Smooth muscle cell of the brain vasculature (primary cell): ENCODE data around the gene LIN28B.
"Not testable (repeated sequence)": the region's sequence is repeated elsewhere in the genome, so short reads cannot be mapped to it uniquely, and the experiment has no call there.

ENCODE experiments used
- DNase-seq: peaks from one replicate; pipeline ENCODE4 v3.0.0-alpha.2; 2012; ENCODE audit warnings: low read depth, low spot score

LIN28B gene, protein sequence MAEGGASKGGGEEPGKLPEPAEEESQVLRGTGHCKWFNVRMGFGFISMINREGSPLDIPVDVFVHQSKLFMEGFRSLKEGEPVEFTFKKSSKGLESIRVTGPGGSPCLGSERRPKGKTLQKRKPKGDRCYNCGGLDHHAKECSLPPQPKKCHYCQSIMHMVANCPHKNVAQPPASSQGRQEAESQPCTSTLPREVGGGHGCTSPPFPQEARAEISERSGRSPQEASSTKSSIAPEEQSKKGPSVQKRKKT

DNA sequence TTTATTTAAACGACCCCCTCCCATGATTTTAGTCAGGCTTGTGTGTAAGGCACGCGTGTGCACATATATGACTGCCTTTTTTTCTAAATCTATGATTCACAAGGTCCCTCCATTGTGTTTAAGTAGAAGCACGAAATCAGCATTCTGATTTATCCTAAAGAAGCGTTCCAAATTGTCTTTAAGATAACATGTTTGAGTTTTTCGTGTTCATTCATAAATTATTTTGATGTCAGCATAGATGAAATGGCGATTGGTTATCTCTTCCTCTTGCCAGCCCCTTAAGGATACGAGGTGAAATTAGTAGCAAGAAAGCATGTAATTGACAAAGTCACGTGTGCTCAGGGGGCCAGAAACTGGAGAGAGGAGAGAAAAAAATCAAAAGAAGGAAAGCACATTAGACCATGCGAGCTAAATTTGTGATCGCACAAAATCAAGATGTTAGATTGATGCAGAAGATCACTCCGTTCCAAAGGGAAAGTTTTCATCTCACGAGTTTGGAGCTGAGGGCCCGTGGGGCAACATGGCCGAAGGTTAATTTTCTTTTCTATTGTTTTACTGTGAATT is at the start of gene LIN28B:
Gene LIN28B (plus strand): TSS at position 377 of the 564 bp plus-strand sequence. CDS start 144 bp downstream, at position 521.
- no peak for DNase-seq

- DNase-seq: no peak
These were observed 48.6 kb upstream of the LIN28B start for GRCh38 chr6:104908031-104908887.

DNA sequence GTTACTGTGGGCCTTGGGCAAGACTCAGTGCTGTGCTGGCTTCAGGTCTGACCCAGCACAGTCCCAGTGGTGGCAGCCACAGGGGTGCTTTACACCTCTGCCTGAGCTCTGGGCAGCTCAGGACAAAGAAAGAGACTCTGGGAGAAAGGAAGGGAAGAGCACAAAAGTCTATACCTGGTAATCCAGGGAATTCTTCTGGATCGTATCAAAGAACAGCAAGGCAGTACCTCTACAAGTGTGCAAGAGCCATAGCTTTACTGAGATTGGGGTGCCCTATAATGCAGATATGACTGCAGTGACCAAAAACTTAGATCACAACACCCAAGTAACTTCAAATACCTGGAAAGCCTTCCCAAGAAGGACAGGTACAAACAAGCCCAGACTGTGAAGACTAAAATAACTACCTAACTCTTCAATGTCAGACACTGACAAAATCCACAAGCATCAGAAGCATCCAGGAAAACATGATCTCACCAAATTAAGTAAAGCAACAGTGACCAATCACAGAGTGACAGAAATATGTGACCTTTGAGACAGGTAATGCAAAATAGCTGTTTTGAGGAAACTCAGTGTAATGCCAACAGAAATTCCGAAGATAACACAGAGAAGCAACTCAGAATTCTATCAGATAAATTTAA is 47.9 kb upstream of the LIN28B start:
- no peak for DNase-seq

GRCh38 chr6:104921896-104922295 is 35.0 kb upstream of the LIN28B start:
- no peak for DNase-seq

DNA sequence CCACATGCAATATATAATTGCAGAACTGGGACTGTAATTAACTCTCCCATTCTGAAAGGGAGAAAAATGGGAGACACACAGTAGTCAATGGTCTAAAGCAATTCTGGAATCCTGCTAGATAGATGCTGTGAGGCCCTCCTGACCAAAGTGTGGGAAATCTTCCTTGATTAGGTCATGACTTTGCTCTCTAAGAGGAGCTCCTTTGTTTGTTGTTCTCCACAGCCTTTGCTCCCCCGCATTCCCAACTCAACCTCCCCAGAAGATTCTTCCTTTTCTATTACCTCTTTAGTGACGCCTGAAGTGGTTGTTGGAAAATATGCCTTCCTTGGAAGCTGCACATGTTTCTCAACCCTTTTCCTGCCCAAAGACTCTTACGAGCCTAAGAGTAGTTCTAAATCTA is 28.8 kb upstream of the LIN28B start:
- DNase-seq: no peak

GRCh38 chr6:104929353-104929752 is 27.6 kb upstream of the LIN28B start:
- DNase-seq: no peak

DNA sequence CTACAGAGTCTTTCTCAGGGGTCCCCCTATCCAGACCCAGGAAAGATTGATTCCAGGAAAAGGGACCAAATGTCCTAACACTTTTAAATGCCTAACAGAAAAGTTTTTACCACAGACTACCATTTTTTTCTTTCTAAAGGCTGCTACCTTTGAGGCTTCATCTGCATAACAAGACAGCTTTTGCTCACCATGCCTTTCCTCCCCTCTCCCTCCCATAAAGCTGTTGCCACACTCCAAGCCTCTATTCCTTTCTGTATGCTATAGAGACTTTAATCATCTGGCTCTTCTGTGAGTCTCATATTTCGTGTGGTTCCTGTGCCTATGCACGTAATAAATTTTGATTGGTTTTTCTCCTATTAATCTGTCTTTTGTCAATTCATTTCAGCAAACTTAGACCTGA is 26.0 kb upstream of the LIN28B start:
- no peak for DNase-seq

GRCh38 chr6:104936766-104937535 is 20.0 kb upstream of the LIN28B start:
- no peak for DNase-seq

DNA sequence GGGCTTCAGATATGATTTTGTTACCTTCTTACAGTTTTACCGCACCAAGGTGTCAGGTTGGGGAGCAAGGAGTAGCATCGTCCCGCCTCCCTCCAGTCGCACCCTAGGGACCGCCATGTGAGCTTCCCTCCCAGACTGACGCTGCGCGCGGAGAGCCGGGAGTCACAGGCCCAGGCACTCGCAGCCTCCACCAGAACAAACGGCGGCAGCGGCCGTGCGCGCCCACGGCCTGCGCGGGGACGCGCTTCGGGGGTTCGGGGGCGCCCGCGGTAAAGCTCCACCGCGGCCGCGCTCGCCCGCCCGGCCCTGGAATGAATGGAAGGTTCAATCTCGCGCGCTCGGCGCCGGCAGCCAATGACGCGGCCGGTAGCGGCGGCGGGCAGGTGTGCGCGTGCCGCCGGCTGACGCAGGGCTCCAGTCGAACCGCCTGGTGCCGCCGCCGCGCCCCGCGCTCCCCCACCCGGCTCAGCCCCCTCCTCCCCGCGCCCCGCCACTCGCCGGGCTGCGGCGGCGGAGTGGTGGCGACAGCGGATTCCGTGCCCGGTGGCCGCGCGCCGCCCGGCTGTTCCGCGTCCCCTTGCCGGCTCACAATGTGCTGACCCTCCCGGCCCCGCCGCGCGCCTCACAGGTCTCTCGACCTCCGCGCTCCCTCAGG is 16.5 kb upstream of the LIN28B start:
- no peak for DNase-seq

DNA sequence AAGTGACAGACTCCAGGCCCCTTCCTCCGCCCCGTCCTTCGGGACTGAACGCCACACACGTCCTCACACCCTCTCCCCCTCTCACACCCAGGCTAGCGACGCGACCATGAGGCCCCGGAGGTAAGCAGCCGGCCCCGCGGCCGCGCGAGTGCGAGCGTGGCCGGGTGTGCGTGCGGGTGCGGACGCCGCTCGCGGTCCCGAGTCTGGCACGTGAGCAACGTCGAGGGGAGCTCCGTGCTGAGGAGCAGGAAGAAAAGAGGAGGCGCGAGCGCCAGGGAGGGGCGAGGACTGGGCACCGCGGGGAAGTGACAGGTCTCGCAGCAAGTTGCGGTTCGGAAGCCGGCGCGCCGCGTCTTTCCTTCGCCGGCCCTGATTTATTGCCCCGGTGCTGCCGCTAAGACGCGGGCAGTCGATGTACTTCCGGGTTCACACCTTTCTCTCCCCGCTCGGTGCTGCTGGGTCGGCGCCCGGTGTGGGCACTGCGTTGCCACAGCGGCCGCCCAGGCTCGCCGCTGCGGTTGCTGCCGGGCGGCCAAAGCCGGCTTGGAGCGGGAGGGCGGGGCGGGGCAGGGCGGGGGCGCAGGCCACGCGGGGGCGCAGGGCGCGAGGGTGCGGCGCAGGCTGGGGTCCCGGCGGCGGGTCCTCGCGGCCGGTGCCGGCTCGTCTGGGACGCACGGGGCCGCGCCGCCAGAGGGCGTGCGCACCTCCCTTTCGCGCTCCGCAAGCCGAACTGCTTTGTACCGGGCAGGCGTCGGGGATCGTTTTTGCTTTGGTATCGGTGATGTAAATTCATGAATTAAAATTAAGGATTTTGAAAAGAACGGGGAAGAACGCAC is 15.8 kb upstream of the LIN28B start:
- no peak for DNase-seq

- DNase-seq: no peak
These were observed 15.2 kb upstream of the LIN28B start for GRCh38 chr6:104941729-104942091.

DNA sequence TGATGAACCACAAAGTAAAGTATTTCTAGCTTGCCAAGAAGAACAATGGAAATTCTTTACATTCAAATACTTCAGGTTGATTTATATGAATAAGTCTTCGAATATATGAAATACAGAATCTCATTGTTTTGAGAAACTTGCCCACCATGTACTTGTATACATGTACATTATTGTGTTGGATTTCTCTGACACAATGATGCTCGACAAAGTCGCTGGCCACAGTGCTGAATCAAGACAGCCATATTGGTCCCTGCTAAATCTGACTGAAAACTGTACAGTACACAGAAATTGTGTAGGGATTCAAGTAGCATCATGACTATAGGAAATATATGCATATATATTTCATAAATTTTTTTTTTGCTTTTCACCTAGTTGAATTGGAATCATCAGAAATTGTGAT is 13.1 kb upstream of the LIN28B start:
- no peak for DNase-seq

DNA sequence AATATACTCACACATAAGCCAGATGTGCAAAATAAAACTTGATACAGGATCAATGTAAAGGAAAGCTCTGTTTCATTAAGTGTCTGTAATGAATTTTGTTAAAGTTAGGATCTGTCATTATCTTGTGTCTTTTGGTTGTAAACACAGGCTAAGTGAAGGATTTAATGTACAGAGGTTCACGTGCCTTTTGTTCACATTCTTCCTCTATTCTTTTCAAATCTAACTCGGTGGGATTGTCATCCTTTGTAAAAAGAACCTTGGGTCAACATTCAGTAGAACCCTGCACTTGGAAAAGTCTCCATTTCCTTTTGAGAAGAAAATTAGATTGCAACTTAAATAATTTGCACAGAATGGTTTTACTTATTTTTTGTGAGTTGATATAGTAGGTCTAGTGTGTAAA is 7.7 kb upstream of the LIN28B start:
- DNase-seq: no peak

DNA sequence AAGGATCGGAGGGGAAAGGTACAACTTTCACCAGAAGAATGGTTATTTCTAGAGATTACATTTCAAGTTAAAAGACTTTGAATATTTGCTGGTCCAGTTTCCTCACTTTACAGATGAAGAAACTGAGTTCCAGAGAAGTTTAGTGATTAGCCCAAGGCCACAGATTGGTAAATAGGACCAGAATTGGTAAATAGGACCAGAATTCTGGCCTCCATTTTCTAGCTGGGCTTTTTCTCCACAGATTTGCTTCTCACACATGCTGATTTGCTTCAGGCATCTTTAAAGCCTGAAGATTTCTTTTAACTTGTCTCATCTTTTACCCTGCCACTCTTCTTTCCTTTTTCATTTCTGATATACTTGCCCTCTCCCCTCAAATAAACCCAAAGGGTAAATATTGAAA is 5.2 kb upstream of the LIN28B start:
- DNase-seq: no peak

GRCh38 chr6:104952911-104953399 is 4.0 kb upstream of the LIN28B start:
- DNase-seq: no peak

DNA sequence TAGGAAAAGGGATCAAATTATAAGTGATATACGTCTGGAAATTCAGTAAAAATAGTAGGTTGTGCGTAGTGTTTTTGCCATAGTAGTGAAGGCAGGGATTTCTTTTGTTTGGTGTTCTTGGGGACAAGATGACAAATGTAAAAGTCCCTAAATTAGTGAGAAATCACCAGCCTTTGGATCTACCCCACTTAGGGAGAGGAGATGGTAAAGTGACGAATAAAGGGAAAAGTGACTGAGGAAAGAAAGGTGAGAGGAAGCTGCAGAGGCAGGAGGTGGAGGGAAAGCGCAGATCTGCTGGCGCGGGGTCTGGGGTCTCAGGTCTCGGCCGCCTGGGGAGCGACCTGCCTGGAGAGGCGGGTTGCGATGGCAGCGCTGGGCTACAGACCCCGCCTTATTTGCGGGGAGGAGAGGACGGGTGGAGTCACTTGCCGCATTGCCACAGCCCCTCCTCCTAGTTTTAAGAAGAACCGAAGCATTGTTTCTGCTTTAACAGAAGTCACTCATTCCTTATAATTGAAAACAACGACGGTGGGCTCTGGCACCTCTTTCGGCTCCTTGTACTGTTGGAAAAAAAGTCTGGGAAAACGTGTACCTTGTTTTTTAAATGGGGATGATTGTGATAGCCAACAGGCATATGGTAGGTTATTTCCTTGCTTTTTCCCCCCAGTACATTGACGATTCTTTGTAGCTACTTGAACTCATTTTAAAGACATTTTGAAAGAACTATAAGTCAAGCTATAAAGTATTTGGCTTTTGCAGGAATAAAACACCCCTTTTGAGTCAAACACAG is 3.3 kb upstream of the LIN28B start:
- not testable (repeated sequence) for DNase-seq

DNA sequence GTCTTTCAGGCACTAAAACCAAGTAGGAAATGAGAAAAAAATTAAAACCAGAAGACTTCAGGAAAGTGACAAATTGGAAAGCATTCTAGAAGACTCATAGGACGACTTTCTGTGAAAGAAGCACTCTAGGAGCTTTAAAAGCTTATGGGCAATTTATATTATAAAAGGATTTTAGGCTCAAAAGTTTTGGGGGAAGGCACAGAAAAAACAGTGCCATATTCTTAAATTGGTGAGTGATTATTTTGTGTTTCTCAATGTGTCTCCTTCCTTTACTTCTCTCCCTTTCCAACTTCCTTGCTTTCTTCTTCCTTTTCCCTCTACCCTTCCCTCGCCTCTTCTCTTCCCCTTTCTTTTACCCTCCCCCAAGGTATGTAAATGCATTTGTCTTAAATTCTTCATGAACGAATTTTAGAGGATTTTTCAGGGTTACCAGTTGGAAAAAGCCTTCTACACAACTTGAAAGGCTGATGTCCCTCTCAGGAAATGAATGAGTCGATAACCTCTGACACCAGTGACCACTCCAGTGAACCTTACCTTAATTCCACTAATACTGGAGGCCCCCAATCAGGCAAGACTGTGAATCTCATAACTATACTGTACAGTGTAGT is 2.6 kb upstream of the LIN28B start:
- no peak for DNase-seq

DNA sequence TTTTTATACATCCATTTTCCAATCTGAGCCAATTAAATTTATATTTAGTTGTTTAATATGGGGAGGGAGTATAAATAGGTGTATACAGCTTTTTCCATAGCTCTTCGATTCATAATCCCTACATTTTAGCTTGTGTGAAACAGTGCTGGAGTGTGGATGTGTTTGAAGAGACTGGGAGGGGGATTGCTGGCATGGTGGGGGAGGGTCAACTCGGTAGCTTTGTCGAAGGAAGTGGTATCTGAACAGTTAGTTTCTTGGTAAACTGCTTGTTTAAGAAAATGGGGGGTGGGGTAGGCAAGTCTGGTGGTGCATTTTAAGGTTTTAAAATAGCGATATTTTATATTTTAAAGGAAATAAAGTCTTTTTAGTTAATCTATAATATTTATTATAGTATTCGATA is 1.4 kb upstream of the LIN28B start:
- DNase-seq: no peak
